Suprapubic skin (tissue), 4 donors: ENCODE results near the gene LIPC. TPM values are rescaled to one million over a fixed set of nuclear protein-coding genes. Genes with fewer than 3 reads are reported as not detected.

Experiments
- DNase-seq, 2 donors: peaks; one replicate each; pipeline ENCODE4 v3.0.0-alpha.2; 2019; ENCODE audit warnings: low spot score in 2 of 2
- H3K27ac ChIP-seq: fragments of 200-600 bp; sonication (generic); one replicate; pipeline ENCODE4 v1.5.1; 2019
- H3K27me3 ChIP-seq: fragments of 200-600 bp; sonication (generic); one replicate; pipeline ENCODE4 v1.5.1; 2019
- H3K36me3 ChIP-seq: fragments of 200-600 bp; sonication (generic); one replicate; pipeline ENCODE4 v1.5.1; 2019
- H3K4me1 ChIP-seq: fragments of 200-600 bp; sonication (generic); one replicate; pipeline ENCODE4 v1.5.1; 2019
- H3K4me3 ChIP-seq: fragments of 200-600 bp; sonication (generic); one replicate; pipeline ENCODE4 v1.5.1; 2019; ENCODE audit warnings: mild to moderate bottlenecking
- H3K9me3 ChIP-seq: fragments of 200-600 bp; sonication (generic); one replicate; pipeline ENCODE4 v1.5.1; 2019
- EP300 ChIP-seq: sonication (generic); formaldehyde crosslinking; IDR thresholded peaks from one replicate; pipeline ENCODE4 v1.6.1; 2017; ENCODE audit warnings: antibody characterized with exemption
- POLR2A ChIP-seq, 2 donors: fragments of 450-650 bp; IDR thresholded peaks; one replicate each; pipeline ENCODE4 v1.6.1; 2017; ENCODE audit warnings: antibody characterized with exemption in 2 of 2, mild to moderate bottlenecking in 2 of 2, moderate library complexity in 2 of 2
- POLR2AphosphoS5 ChIP-seq, 3 donors: sonication (generic); formaldehyde crosslinking; IDR thresholded peaks; one replicate each; pipeline ENCODE4 v1.6.1; 2017; ENCODE audit warnings: antibody characterized with exemption in 3 of 3
- WGBS: methylation state at CpG from one replicate; pipeline ENCODE4 v1.1.5; 2018; 5-methylcytosine and 5-hydroxymethylcytosine counted together
- total RNA-seq, 4 donors: library from RNA; depleted of rRNA; stranded (reverse); fragments of >200 nt; gene quantifications; one replicate each; pipeline ENCODE4 v1.1.0, GENCODE V29; 2016
- TF ChIP-seq, protein P1 (sequence below), 2 donors: fragments of 200-600 bp in 1 of 2; fragments of 450-650 bp in 1 of 2; sonication (generic) in 1 of 2; IDR thresholded peaks; one replicate each; pipeline ENCODE4 v1.5.1; 2016 to 2019; ENCODE audit warnings: antibody characterized with exemption in 2 of 2, mild to moderate bottlenecking in 1 of 2, moderate library complexity in 1 of 2

LIPC gene
- total RNA-seq, 4 donors from 2014 or later: 0.26 to 0.96 TPM; not detected in 2

DNA sequence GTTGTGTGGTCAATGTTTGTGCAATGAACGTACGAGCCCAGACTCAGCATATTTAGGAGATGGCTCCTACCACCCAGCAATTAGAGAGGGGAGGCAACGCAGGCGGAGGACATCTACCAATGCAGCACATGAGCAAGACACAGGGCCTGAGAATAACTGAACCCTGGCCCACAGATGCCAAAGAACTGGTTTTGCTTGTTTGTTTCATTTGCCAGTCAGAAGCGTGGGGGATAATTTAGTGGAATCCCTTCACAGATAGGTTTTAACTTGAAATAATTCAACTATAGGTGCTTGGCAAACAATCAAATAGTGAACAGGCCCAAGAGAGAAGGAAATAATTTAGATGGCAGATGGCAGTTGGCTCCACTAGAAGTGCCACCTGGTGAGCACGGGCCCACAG is 54.8 kb downstream of the LIPC start:
- Histone ChIP-seq H3K4me1 (peaks cover 20% of the 10 kb centered on the region), H3K9me3 (no peaks in the 10 kb centered on the region), H3K4me3 (no peak overlapping the region), H3K27ac (no peak overlapping the region), H3K36me3 (no peaks in the 10 kb centered on the region), H3K27me3 (no peaks in the 10 kb centered on the region)
- no peak for TF ChIP-seq POLR2A (IDR thresholded peaks at IDR 0.05)
- TF ChIP-seq, protein P1, sequence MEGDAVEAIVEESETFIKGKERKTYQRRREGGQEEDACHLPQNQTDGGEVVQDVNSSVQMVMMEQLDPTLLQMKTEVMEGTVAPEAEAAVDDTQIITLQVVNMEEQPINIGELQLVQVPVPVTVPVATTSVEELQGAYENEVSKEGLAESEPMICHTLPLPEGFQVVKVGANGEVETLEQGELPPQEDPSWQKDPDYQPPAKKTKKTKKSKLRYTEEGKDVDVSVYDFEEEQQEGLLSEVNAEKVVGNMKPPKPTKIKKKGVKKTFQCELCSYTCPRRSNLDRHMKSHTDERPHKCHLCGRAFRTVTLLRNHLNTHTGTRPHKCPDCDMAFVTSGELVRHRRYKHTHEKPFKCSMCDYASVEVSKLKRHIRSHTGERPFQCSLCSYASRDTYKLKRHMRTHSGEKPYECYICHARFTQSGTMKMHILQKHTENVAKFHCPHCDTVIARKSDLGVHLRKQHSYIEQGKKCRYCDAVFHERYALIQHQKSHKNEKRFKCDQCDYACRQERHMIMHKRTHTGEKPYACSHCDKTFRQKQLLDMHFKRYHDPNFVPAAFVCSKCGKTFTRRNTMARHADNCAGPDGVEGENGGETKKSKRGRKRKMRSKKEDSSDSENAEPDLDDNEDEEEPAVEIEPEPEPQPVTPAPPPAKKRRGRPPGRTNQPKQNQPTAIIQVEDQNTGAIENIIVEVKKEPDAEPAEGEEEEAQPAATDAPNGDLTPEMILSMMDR (IDR thresholded peaks at IDR 0.05): no peak
- TF ChIP-seq POLR2AphosphoS5 (IDR thresholded peaks at IDR 0.05): no peak
- TF ChIP-seq EP300: no peak
- no peak for DNase-seq
- WGBS: 62% methylated on average over 6 of the region's 6 CpGs

DNA sequence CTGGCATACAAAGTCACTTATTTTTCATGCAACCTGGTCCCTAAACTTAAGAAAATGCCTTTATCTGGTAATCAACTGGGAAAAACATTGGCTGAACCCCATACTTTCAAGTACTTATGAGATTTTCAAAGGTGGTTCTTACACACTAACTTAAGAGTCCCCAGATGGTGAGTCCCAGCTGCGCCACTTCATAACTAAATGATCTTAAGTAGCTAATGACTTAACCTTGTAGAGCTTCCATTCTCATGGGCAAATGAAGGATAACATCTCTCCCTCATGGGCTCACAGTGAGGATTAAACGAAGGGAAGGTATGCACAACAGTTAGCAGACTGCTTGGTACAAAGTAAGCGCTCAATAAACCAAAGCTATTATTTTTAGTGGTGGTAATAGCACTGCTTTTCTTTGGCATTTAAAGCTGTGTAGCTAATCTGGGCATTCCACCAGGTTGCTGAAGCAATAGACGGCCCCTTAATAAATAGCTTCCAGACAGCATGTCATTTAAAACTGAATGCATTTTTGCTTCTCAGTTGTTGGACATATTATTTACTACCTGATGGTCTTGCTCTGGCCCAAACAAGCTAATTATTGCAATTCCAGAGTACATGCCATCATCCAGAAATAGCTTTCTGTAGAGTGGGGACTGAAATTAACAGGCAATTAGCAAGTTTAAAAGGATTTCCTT is 55.4 kb downstream of the LIPC start:
- Histone ChIP-seq H3K36me3 (no peaks in the 10 kb centered on the region), H3K27me3 (no peaks in the 10 kb centered on the region), H3K4me1 (peaks cover 25% of the 10 kb centered on the region), H3K4me3 (no peak overlapping the region), H3K27ac (no peak overlapping the region), H3K9me3 (no peaks in the 10 kb centered on the region)
- WGBS: 61% methylated on average over 4 of the region's 4 CpGs
- no peak for DNase-seq
- TF ChIP-seq POLR2A (IDR thresholded peaks at IDR 0.05) (no peak), EP300 (no peak), POLR2AphosphoS5 (IDR thresholded peaks at IDR 0.05) (no peak)
- TF ChIP-seq, protein P1 (IDR thresholded peaks at IDR 0.05): no peak

DNA sequence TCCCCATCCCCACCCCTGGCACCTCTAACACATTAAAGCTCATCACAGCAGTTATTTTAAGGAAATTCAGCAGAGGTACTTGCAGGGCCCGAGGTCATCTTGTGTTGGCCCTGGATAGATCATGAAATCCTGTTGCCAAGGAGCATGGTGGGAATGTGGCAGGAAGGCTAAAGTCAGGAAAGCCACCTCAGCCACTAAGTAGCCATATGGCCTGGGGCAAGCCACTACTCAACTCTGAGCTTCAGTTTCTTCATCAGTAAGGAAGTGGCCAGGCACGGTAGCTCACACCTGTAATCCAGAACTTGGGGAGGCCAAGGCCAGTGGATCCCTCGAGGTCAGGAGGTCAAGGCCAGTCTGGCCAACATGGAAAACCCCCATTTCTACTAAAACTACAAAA is 55.9 kb downstream of the LIPC start:
- DNase-seq: no peak
- no peaks in the 10 kb centered on the region for H3K36me3 ChIP-seq
- no peak overlapping the region for H3K27ac ChIP-seq
- no peak for TF ChIP-seq POLR2A (IDR thresholded peaks at IDR 0.05)
- TF ChIP-seq, protein P1 (IDR thresholded peaks at IDR 0.05): no peak
- no peak for TF ChIP-seq EP300
- TF ChIP-seq POLR2AphosphoS5 (IDR thresholded peaks at IDR 0.05): no peak
- no peak overlapping the region for H3K4me3 ChIP-seq
- peaks cover 25% of the 10 kb centered on the region for H3K4me1 ChIP-seq
- H3K9me3 ChIP-seq: no peaks in the 10 kb centered on the region
- no peaks in the 10 kb centered on the region for H3K27me3 ChIP-seq
- WGBS: 68% methylated on average over 3 of the region's 3 CpGs

DNA sequence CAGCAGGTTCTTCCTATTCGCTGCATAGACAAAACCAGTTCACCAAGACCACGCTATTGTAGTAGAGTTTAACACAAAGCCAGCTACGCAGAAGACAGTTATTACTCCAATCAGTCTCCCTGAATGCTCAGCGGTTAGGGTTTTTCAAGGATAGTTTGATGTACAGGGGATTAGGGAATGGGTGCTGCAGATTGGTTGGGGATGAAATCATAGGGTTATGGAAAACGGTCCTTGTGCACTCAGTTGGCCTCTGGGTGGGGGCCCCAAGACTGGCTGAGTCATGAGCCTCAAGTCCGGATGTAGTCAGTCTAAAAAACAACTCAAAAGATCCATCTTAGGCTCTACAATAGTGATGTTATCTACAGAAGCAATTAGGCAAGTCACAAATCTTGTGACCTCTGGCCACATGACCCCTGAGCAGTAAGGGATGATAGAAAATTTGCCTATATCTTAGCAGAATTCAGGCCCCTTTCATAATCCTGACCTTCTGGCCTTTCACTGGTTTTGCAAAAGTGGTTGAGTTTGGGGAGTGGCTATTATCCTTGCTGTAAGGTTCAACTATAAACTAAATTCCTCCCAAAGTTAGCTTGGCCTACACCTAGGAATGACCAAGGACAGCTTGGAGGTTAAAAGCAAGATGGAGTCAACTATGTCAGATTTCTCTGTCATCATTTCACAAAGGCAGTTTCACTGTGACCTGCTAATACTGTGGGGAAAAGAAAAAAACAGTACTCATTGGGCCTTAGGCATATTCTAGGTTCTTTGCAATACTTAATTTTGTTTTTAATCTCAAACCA is 57.7 kb downstream of the LIPC start:
- Histone ChIP-seq H3K9me3 (no peaks in the 10 kb centered on the region), H3K36me3 (no peaks in the 10 kb centered on the region), H3K4me3 (no peak overlapping the region), H3K4me1 (peaks cover 25% of the 10 kb centered on the region), H3K27me3 (no peaks in the 10 kb centered on the region), H3K27ac (no peak overlapping the region)
- no peak for DNase-seq
- TF ChIP-seq EP300 (no peak), POLR2AphosphoS5 (IDR thresholded peaks at IDR 0.05) (no peak), POLR2A (IDR thresholded peaks at IDR 0.05) (no peak)
- TF ChIP-seq, protein P1 (IDR thresholded peaks at IDR 0.05): no peak
- 95% methylated on average over 6 of the region's 6 CpGs for WGBS
